Measurements from ENCODE around the gene S100A8. TPM values are rescaled to one million over a fixed set of nuclear protein-coding genes. Genes with fewer than 3 reads are reported as not detected.

The S100A8 gene
- total RNA-seq, 2 donors from 2014 or later = 1.8 TPM; not detected in 1

DNA sequence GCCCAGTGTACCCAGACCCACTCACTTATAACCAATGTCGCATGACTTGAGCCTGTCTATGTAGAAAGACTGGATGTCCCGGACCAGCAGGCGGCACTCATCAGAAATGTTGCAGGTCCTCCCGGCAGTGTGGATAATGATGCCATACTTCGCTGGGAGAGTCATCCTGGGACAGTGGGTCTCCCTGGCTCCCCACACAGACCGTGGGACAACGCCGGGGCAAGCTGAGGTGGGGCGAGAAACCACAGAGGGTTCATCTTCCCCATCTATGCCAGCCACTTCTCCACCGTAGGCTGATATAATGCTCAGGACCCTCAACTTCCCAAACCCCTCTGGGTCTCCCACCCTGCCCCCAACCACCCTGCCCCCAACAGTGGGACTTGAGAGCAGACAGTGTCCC lies 50.5 kb downstream of the S100A8 start:
- intact Hi-C loops (cut with DNase I) = no loop called here
- H3K36me3 ChIP-seq (replicated peaks in 1 of 2; ENCODE audit: insufficient read depth in 1 of 2, low read depth in 2 of 2) = no peaks in the 10 kb centered on the region
- H3K4me1 ChIP-seq = peaks cover 11% of the 10 kb centered on the region
- 82 to 88% methylated on average over 10 of the region's 10 CpGs for WGBS, 2 donors
- no peak overlapping the region for H3K27ac ChIP-seq
- H3K27me3 ChIP-seq = no peaks in the 10 kb centered on the region
- TF ChIP-seq, protein P1, sequence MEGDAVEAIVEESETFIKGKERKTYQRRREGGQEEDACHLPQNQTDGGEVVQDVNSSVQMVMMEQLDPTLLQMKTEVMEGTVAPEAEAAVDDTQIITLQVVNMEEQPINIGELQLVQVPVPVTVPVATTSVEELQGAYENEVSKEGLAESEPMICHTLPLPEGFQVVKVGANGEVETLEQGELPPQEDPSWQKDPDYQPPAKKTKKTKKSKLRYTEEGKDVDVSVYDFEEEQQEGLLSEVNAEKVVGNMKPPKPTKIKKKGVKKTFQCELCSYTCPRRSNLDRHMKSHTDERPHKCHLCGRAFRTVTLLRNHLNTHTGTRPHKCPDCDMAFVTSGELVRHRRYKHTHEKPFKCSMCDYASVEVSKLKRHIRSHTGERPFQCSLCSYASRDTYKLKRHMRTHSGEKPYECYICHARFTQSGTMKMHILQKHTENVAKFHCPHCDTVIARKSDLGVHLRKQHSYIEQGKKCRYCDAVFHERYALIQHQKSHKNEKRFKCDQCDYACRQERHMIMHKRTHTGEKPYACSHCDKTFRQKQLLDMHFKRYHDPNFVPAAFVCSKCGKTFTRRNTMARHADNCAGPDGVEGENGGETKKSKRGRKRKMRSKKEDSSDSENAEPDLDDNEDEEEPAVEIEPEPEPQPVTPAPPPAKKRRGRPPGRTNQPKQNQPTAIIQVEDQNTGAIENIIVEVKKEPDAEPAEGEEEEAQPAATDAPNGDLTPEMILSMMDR (IDR thresholded peaks at IDR 0.05) = no peak
- TF ChIP-seq POLR2A (IDR thresholded peaks at IDR 0.05) = no peak
- DNase-seq (no peak), ATAC-seq (no peak)
- H3K4me3 ChIP-seq = no peak overlapping the region
- H3K9me3 ChIP-seq = no peaks in the 10 kb centered on the region

Small RNAs within 50 kb of the gene (small RNA-seq; reads per million reads assigned to genes)
- not detected for gene S100A15A

Other genes with a start within 250 kb of the S100A8 start
- not detected for gene SPRR2G, start 240.2 kb downstream of the S100A8 start, total RNA-seq
- not detected for gene LELP1, start 187.6 kb downstream of the S100A8 start, total RNA-seq
- not detected for gene PRR9, start 173.5 kb downstream of the S100A8 start, total RNA-seq
- not detected for gene LORICRIN, start 131.4 kb downstream of the S100A8 start, total RNA-seq
- not detected for gene PGLYRP3, start 78.1 kb downstream of the S100A8 start, total RNA-seq
- not detected for gene PGLYRP4, start 42.2 kb downstream of the S100A8 start, total RNA-seq
- gene S100A9, start 33.2 kb downstream of the S100A8 start, total RNA-seq = 10 to 100 TPM; 19.5 to 43.2 TPM
- gene S100A12, start 15.5 kb downstream of the S100A8 start, total RNA-seq = not detected
- gene S100A7A, start 25.4 kb upstream of the S100A8 start, total RNA-seq = not detected
- gene S100A7, start 69.6 kb upstream of the S100A8 start, total RNA-seq = not detected
- gene S100A6, start 144.9 kb upstream of the S100A8 start, total RNA-seq = 10 to 100 TPM; 54.7 to 58.9 TPM
- not detected for gene S100A5, start 149.9 kb upstream of the S100A8 start, total RNA-seq
- 10 to 100 TPM; 49.5 to 81.7 TPM for gene S100A4, start 154.7 kb upstream of the S100A8 start, total RNA-seq
- gene S100A3, start 158.2 kb upstream of the S100A8 start, total RNA-seq = not detected
- not detected for gene S100A2, start 174.8 kb upstream of the S100A8 start, total RNA-seq
- gene S100A16, start 222.1 kb upstream of the S100A8 start, total RNA-seq = 10 to 100 TPM; 20.1 to 42.5 TPM
- 10 to 100 TPM; 12.2 to 30.4 TPM for gene S100A14, start 225.3 kb upstream of the S100A8 start, total RNA-seq
- gene S100A13, start 236.4 kb upstream of the S100A8 start, total RNA-seq = 10 to 100 TPM; 65.3 to 88.7 TPM
- 10 to 100 TPM in 1 of 2 donors, 1 to 10 TPM in 1; 7.3 to 57.0 TPM for gene S100A1, start 237.4 kb upstream of the S100A8 start, total RNA-seq
- gene CHTOP, start 243.0 kb upstream of the S100A8 start, total RNA-seq = 10 to 100 TPM; 62.3 to 68.0 TPM

Measured in body of pancreas (tissue), 4 donors.